ENCODE results near the gene ACAA1. TPM values are rescaled to one million over a fixed set of nuclear protein-coding genes. Genes with fewer than 3 reads are reported as not detected.
"Not testable (repeated sequence)": the region's sequence is repeated elsewhere in the genome, so short reads cannot be mapped to it uniquely, and the experiment has no call there.

The ACAA1 gene
- total RNA-seq, 2 experiments from 2014 or later: 13.3 to 50.3 TPM

DNA sequence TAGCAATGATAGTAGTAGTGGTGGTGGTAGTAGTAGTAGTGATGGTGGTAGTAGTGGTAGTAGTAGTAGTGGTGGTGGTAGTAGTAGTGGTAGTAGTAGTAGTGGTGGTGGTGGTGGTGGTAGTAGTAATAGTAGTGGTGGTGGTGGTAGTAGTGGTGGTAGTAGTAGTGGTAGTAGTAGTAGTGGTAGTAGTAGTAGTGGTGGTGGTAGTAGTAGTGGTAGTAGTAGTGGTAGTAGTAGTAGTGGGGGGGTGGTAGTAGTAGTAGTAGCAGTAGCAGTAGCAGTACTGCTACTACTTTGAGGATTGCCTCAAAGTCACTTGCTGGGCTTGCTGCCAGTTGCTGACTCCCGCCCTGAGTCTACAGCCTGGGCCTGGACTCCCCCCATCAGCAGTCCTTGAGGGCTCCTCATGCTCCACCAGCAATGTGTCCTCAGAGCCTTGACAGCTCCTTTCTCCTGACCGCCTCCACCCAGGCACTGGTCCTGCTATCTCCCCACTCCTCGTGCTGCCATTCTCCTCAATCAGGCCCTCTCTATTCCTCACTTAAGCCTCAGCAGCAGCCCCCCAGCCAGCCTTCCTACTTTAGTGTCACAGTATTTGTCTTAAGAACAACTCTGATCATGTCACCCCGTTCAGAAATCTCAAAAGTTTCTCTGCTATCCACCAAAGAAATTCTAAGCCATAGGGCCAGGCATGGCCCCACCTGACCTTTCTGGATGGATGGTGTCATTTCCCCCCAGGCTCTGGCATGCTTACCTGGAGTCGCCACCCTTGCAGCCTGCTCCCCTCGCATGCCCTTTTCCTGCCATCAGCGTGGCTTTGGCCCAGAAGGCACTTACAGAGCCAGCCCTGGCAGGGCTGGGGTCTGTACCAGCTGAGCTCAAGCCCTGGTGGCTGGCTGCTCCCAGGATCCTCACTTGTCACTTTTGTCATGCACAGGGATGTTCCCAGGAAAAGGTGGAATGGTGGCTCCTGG is 52.3 kb downstream of the ACAA1 start:
- intact Hi-C loops (cut with micrococcal nuclease; ENCODE audit: unreplicated experiment): no loop called here
- H3K4me1 ChIP-seq (ENCODE audit: insufficient read depth, low read length, poor library complexity, severe bottlenecking): no peaks in the 10 kb centered on the region
- DNase-seq (ENCODE audit: low spot score): peak; percentile 17
- POLR2A ChIA-PET: no interaction called here
- no peaks in the 10 kb centered on the region for H4K20me1 ChIP-seq (ENCODE audit: insufficient read depth, low read length)
- CTCF ChIA-PET (ENCODE audit: unreplicated experiment): no interaction called here
- no peak overlapping the region for H3K4me2 ChIP-seq (ENCODE audit: low read length)
- no peaks in the 10 kb centered on the region for H3K79me2 ChIP-seq (ENCODE audit: insufficient read depth, low read depth, low read length)
- no peaks in the 10 kb centered on the region for H3K36me3 ChIP-seq (ENCODE audit: insufficient read depth, low read length)
- H3K4me3 ChIP-seq (ENCODE audit: low read depth, low read length, poor library complexity, severe bottlenecking): no peak overlapping the region
- no peak overlapping the region for H2AFZ ChIP-seq (ENCODE audit: low read length)
- TF ChIP-seq EZH2phosphoT487 (IDR thresholded peaks at IDR 0.05; ENCODE audit: borderline replicate concordance, low read depth, low read length): no peak
- TF ChIP-seq, protein P1, sequence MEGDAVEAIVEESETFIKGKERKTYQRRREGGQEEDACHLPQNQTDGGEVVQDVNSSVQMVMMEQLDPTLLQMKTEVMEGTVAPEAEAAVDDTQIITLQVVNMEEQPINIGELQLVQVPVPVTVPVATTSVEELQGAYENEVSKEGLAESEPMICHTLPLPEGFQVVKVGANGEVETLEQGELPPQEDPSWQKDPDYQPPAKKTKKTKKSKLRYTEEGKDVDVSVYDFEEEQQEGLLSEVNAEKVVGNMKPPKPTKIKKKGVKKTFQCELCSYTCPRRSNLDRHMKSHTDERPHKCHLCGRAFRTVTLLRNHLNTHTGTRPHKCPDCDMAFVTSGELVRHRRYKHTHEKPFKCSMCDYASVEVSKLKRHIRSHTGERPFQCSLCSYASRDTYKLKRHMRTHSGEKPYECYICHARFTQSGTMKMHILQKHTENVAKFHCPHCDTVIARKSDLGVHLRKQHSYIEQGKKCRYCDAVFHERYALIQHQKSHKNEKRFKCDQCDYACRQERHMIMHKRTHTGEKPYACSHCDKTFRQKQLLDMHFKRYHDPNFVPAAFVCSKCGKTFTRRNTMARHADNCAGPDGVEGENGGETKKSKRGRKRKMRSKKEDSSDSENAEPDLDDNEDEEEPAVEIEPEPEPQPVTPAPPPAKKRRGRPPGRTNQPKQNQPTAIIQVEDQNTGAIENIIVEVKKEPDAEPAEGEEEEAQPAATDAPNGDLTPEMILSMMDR (conservative IDR thresholded peaks at IDR 0.05; ENCODE audit: low read length): no peak
- no peaks in the 10 kb centered on the region for H3K9me3 ChIP-seq (ENCODE audit: low read length)
- H3K27ac ChIP-seq (ENCODE audit: low read depth, low read length, poor library complexity, severe bottlenecking): no peak overlapping the region
- BruUV-seq (replicated peaks): no TSS peak
- no peaks in the 10 kb centered on the region for H3K9me2 ChIP-seq (ENCODE audit: insufficient read depth, low read length)

DNA sequence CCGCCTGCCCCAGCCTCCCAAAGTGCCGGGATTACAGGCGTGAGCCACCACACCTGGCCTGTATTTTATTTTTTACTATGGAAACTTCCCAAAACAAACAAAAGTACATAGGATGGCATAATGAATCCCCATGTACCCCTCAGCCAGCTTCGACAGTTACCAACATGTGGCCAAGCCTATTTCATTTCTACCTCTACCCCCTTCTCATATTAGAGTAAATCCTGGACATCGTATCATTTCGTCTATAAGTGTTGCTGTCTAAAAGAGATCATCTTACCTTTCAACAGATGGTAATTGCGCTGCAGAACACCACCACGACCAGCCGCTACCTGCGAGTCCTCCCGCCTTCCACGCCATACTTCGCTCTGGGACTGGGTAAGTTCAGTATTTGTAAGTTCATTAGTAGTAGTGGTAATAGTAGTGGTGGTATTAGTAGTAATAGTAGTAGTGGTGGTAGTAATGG is 53.0 kb downstream of the ACAA1 start:
- no peak overlapping the region for H3K27ac ChIP-seq (ENCODE audit: low read depth, low read length, poor library complexity, severe bottlenecking)
- ChIA-PET POLR2A (no interaction called here), CTCF (ENCODE audit: unreplicated experiment) (no interaction called here)
- no peaks in the 10 kb centered on the region for H3K9me3 ChIP-seq (ENCODE audit: low read length)
- no peak overlapping the region for H3K4me2 ChIP-seq (ENCODE audit: low read length)
- no peaks in the 10 kb centered on the region for H3K36me3 ChIP-seq (ENCODE audit: insufficient read depth, low read length)
- intact Hi-C loops (cut with micrococcal nuclease; ENCODE audit: unreplicated experiment): no loop called here
- no peak for TF ChIP-seq EZH2phosphoT487 (IDR thresholded peaks at IDR 0.05; ENCODE audit: borderline replicate concordance, low read depth, low read length)
- TF ChIP-seq, protein P1 (conservative IDR thresholded peaks at IDR 0.05; ENCODE audit: low read length): no peak
- no TSS peak for BruUV-seq (replicated peaks)
- no peaks in the 10 kb centered on the region for H3K79me2 ChIP-seq (ENCODE audit: insufficient read depth, low read depth, low read length)
- no peak for DNase-seq (ENCODE audit: low spot score)
- H3K9me2 ChIP-seq (ENCODE audit: insufficient read depth, low read length): no peaks in the 10 kb centered on the region
- no peaks in the 10 kb centered on the region for H3K4me1 ChIP-seq (ENCODE audit: insufficient read depth, low read length, poor library complexity, severe bottlenecking)
- H3K4me3 ChIP-seq (ENCODE audit: low read depth, low read length, poor library complexity, severe bottlenecking): no peak overlapping the region
- H2AFZ ChIP-seq (ENCODE audit: low read length): no peak overlapping the region
- H4K20me1 ChIP-seq (ENCODE audit: insufficient read depth, low read length): no peaks in the 10 kb centered on the region

DNA sequence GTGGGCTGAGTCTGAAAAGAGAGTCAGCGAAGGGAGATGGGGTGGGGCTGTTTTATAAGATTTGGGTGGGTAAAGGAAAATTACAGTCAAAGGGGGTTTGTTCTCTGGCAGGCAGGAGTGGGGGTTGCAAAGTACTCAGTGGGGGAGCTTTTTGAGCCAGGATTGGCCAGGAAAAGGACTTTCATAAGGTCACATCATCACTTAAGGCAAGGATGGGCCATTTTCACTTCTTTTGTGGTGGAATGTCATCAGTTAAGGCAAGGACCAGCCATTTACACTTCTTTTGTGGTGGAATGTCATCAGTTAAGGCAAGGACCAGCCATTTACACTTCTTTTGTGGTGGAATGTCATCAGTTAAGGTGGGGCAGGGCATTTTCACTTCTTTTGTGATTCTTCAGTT is 53.7 kb downstream of the ACAA1 start:
- H2AFZ ChIP-seq (ENCODE audit: low read length); H3K79me2 ChIP-seq (ENCODE audit: insufficient read depth, low read depth, low read length); H3K36me3 ChIP-seq (ENCODE audit: insufficient read depth, low read length); H3K4me1 ChIP-seq (ENCODE audit: insufficient read depth, low read length, poor library complexity, severe bottlenecking); intact Hi-C loops (cut with micrococcal nuclease; ENCODE audit: unreplicated experiment); CTCF ChIA-PET (ENCODE audit: unreplicated experiment); H3K9me3 ChIP-seq (ENCODE audit: low read length); BruUV-seq (replicated peaks); H3K27ac ChIP-seq (ENCODE audit: low read depth, low read length, poor library complexity, severe bottlenecking); H3K4me2 ChIP-seq (ENCODE audit: low read length); H4K20me1 ChIP-seq (ENCODE audit: insufficient read depth, low read length); POLR2A ChIA-PET; H3K9me2 ChIP-seq (ENCODE audit: insufficient read depth, low read length); H3K4me3 ChIP-seq (ENCODE audit: low read depth, low read length, poor library complexity, severe bottlenecking); DNase-seq (ENCODE audit: low spot score): not testable (repeated sequence)

DNA sequence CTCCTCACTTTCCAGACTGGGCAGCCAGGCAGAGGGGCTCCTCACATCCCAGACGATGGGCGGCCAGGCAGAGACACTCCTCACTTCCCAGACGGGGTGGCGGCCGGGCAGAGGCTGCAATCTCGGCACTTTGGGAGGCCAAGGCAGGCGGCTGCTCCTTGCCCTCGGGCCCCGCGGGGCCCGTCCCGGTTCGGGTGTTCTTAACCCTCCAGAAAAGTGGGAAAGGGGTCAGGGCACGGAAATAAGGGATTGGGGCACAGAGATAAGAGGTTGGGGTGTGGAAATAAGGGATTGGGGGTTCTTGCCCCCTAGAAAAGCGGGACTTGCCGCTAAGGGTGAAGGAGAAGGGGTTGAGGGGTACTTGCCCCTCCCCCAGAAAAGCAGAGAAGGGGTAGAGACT is 54.6 kb downstream of the ACAA1 start:
- H3K4me2 ChIP-seq (ENCODE audit: low read length); H3K4me1 ChIP-seq (ENCODE audit: insufficient read depth, low read length, poor library complexity, severe bottlenecking); DNase-seq (ENCODE audit: low spot score); H3K79me2 ChIP-seq (ENCODE audit: insufficient read depth, low read depth, low read length); H3K9me3 ChIP-seq (ENCODE audit: low read length); H4K20me1 ChIP-seq (ENCODE audit: insufficient read depth, low read length); H3K4me3 ChIP-seq (ENCODE audit: low read depth, low read length, poor library complexity, severe bottlenecking); H2AFZ ChIP-seq (ENCODE audit: low read length); intact Hi-C loops (cut with micrococcal nuclease; ENCODE audit: unreplicated experiment); POLR2A ChIA-PET; BruUV-seq (replicated peaks); H3K9me2 ChIP-seq (ENCODE audit: insufficient read depth, low read length); CTCF ChIA-PET (ENCODE audit: unreplicated experiment); H3K27ac ChIP-seq (ENCODE audit: low read depth, low read length, poor library complexity, severe bottlenecking); H3K36me3 ChIP-seq (ENCODE audit: insufficient read depth, low read length): not testable (repeated sequence)

DNA sequence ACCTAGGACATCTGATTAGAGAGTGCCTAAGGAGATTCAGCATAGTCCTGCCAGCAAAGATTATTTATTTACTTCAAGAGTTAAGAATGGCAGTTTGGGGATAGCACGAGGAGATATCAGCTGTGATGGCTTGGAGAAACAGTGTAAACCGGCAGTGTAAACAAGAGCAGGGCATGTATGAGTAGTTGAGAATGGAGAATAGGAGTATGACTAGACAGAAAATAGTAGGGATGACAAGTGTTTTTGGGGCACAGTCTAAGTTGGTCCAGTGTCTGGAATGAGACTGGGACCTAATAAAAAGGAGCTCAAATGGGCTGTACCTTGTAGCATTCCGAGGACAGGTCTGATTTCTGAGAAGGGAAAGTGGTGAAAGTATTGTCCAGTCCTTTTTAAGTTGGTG is 59.9 kb downstream of the ACAA1 start:
- H3K79me2 ChIP-seq (ENCODE audit: insufficient read depth, low read depth, low read length); H3K4me2 ChIP-seq (ENCODE audit: low read length); H3K9me2 ChIP-seq (ENCODE audit: insufficient read depth, low read length); H3K4me3 ChIP-seq (ENCODE audit: low read depth, low read length, poor library complexity, severe bottlenecking); H3K36me3 ChIP-seq (ENCODE audit: insufficient read depth, low read length); H4K20me1 ChIP-seq (ENCODE audit: insufficient read depth, low read length); H3K27ac ChIP-seq (ENCODE audit: low read depth, low read length, poor library complexity, severe bottlenecking); DNase-seq (ENCODE audit: low spot score); H3K4me1 ChIP-seq (ENCODE audit: insufficient read depth, low read length, poor library complexity, severe bottlenecking); BruUV-seq (replicated peaks); intact Hi-C loops (cut with micrococcal nuclease; ENCODE audit: unreplicated experiment); H3K9me3 ChIP-seq (ENCODE audit: low read length); CTCF ChIA-PET (ENCODE audit: unreplicated experiment); H2AFZ ChIP-seq (ENCODE audit: low read length): not testable (repeated sequence)
- POLR2A ChIA-PET: interaction anchor here (0.6 kb wide), 1 partner anchor 203 kb away, joined by 4 read pairs; no protein-coding TSS in a partner anchor

All from OCI-LY7 (cell line).